ENCODE results near the gene SAMD13.

- TF ChIP-seq TAF1 (IDR thresholded peaks at IDR 0.05; ENCODE audit: low read depth) (no peak), POLR2AphosphoS5 (IDR thresholded peaks at IDR 0.05) (no peak), CTCF (IDR thresholded peaks at IDR 0.05; ENCODE audit: poor library complexity, severe bottlenecking) (no peak), EZH2 (IDR thresholded peaks at IDR 0.05; ENCODE audit: borderline replicate concordance, insufficient read depth, low read length, poor library complexity, severe bottlenecking) (no peak), REST (IDR thresholded peaks at IDR 0.05; ENCODE audit: borderline replicate concordance) (no peak)
Measured at GRCh38 chr1:84344286-84344685, 42.8 kb downstream of the SAMD13 start.
